Stimulated activated CD8-positive, alpha-beta memory T cell treated with anti-CD3 and anti-CD28 coated beads, Interleukin-12 subunit alpha, Interleukin-12 subunit beta, amount 100 ng/mL, for 1 hour (primary cell): ENCODE measurements around the gene LAYN.

Experiments
- DNase-seq: peaks from one replicate; pipeline ENCODE4 v3.0.0-alpha.2; 2020; ENCODE audit warnings: low read depth

Gene LAYN

DNA sequence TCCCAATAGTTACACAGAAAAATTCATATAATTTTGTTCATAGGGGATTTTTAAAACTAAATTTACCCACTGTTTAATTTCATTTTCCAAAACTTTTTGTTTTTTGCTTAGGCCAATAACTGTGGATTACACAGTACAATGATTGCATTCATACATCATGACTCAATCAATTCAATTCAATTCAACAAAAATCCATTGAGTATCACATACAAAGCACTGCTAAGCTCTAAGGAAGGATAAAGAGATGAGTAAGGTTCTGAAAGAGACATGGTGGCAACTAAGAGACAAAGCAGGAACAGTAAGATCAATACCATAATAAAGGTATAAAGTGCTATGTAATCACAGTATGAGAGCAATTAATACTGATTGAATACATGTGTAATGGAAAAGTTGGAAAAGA lies 9.4 kb upstream of the LAYN start:
- no peak for DNase-seq

DNA sequence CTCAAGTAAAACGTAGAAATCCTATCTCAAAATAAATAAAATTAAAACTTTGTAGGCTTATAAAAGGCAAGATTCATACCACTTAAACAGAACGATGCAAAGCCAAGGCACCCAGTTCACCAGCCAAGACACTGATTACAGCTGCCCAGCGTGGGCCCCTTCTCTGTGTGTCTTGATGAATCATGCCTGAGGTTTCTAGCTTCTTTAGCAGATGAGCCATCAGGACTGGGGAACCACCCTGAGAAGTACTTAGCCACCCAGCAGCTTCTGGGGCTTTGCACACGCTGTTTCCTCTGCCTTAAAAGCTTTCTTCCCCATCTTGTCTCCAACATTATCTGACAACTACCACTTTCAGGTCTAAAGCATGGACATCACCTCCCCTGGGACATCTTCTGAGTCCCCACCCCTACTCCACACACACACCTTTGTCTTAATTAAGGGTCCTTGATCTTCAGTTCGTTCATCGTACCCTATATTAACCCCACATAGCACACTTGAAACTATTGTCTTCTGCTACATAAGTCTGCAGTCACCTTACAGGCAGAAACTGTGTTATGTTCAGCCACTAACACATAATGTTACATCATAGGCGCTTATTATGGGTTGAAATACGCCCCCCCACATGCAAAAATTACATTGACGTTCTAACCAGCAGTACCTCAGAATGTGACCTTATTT lies 8.7 kb upstream of the LAYN start:
- DNase-seq: peak; percentile 33

DNA sequence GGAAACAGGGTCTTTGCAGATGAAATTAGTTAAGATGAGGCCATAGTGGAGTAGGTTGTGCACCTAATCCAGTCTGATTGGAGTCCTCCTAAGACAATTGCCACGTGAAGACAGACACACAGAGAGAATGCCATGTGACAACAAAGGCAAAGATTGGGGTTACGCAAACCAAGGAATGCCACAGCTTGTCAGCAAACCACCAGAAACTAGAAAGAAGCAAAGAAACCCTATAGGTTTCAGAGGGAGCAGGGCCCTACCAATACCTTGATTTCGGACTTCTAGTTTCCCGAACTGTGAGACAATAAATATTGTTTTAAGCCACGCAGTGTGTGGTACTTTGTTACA lies 8.2 kb upstream of the LAYN start:
- no peak for DNase-seq

- DNase-seq: no peak
Measured at GRCh38 chr11:111535281-111535680, 5.2 kb upstream of the LAYN start.

- DNase-seq: no peak
Measured at GRCh38 chr11:111537336-111537860, 3.1 kb upstream of the LAYN start.

DNA sequence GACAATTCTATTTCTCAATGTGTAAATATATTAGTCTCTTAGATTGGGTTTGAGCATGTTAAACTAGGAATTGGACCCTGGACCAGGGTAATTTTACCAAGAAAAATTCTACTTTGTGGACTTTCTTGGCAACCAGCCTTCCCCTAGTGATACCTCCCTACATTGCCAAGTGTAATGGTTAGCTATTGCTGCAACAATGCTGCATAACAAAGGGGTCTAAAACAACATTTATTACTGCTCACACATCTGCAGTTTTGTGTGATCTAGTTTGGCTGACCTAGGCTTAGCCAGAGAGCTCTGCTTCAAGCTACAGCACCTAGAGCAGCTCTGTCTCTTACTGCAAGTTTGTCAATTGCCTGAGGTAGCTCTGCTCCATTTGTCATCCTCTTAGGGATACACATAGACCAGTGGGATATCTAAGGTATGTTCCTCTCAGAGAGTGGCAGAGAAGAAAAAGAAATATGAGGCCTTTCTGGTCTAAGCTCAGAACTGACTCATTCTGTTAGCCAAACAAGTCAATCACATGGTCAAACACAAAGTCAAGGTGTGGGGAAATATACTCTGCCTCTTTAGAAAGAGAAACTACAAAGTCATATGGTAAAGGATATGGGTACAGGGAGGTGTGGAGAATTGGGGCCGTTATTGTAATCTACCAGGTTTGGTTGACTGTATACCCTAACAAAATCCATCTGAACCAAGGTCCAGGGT lies 2.0 kb upstream of the LAYN start:
- no peak for DNase-seq

GRCh38 chr11:111539426-111540113 lies 950 bp upstream of the LAYN start:
- no peak for DNase-seq

GRCh38 chr11:111540937-111541253 lies 375 bp downstream of the LAYN start:
- DNase-seq: no peak

GRCh38 chr11:111541254-111542061 lies 938 bp downstream of the LAYN start:
- DNase-seq: no peak

DNA sequence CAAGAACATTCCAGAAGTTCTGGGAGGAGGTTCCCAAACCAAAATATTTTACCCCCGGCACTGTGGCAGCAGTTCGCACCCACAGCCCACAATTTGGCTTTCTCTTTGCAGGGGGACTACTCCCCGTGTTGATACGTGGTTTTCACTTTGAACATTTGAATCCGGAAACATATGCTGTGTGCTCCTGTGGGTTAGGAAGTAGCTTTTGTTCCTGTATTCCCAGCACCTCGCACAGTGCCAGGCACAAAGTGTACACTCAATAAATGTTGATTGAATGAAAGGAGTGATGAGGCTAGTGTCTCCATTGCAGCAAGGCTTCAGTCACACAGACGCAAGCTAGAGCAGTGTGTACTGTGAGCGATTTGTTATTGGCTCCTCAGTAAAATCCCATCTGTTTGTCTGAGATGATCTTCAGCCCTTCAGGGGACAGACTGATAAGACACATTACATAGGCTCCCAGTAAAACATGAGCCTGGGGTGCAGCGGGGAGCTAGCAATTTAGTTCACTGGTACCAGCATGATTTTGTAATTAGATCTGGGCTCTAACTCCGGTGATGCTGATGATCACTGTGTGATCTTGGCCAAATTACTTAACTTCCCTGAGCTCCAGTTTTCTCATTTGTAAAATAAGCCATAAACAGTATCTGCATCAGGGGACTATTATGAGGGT lies 2.2 kb downstream of the LAYN start:
- no peak for DNase-seq

GRCh38 chr11:111548525-111548924 lies 8.0 kb downstream of the LAYN start:
- no peak for DNase-seq

DNA sequence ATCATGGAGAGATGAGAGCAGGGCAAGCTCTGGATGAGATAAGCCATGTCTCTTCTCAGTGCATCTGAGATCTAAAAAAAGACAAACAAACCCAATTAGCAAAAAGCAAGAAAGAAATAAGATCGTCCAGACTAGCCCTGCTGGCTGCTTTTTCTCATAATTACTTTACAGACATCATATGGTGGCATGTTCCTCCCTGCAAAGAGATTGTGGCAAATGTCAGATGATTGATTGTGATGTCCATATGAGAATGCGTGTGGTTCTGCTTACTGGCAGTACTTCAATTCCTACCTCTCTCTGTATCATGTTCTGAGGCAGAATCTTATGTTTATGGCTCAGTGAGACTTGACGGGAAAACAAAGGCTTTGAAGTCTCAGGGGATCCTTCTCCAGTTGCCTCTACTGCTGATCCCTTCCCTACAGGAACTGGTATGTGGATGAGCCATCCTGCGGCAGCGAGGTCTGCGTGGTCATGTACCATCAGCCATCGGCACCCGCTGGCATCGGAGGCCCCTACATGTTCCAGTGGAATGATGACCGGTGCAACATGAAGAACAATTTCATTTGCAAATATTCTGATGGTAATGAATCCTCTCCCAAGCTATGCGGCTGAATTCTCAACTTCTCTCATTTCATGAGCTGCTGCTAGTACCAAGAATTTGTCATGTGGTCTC lies 8.8 kb downstream of the LAYN start:
- DNase-seq: no peak

DNA sequence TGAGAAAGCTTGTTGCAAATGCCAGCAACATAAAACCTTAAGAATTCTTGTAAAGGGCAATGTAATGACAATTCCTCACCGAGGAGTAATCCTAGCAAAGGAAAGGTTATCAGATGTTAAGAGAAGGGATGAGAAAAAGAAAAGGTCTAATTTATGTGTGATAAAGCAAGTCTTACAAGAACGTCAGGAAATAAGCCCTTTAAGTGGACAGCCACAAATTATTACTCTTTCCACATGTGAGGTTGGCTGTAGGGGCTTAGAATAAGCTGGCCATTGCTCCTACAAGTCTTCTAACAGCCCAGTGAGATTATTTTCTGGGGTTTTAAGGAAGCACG lies 9.3 kb downstream of the LAYN start:
- DNase-seq: no peak

DNA sequence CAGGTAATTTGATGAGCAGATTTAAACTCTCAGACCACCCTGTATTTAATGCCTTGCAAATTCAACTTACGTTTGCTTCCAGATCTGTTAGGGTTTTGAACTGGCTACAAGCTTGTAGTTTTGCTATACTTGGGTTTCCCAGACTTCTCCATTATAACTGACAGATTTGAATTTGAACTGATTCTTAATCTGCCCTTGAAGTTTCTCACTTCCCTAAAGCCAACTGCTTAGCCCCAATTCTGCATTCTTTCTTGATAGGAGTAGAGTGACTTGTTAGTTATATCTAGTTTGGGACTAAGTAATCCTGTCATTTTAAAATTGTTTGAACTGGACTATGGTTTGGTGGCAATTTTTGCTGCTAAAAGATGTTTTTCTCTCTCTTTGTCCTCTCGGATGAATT lies 9.7 kb downstream of the LAYN start:
- DNase-seq: no peak

DNA sequence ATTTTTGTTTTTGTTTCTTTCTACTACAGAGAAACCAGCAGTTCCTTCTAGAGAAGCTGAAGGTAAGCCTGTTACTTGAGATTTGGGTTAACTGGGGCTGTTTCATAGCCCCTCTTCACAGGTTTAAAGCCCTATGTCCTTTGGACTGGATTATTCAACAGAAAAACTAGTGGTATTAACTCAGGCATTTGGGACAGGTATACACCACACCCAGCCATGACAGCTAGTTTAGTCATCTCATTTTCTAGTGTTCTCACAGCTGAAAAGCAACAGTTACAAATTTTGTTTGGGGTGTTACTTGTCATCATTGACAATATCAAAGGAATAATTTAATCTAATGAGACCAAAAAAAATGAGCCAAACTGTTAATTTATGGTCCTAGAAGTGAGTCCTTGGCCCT lies 14.0 kb downstream of the LAYN start:
- no peak for DNase-seq

DNA sequence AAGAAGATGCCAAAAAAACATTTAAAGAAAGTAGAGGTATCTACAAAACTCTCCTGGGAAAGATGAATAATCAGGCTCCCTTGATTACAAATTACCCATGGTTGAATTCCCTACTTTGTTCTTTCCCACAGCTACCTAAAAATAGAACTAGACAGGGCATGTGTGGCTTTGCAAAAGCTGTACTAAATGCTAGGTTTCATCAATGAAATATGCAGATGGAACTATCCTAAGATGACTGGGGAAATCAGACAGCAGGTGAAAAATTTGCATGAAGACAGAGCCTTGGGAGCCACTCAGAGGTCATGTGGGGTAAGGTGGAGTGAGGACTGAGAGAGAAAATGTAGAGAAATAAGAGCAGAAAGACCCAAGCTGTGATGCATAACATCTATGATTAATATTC lies 14.7 kb downstream of the LAYN start:
- DNase-seq: no peak

GRCh38 chr11:111557425-111558111 lies 17.0 kb downstream of the LAYN start:
- DNase-seq: no peak

GRCh38 chr11:111559800-111560464 lies 19.4 kb downstream of the LAYN start:
- no peak for DNase-seq

DNA sequence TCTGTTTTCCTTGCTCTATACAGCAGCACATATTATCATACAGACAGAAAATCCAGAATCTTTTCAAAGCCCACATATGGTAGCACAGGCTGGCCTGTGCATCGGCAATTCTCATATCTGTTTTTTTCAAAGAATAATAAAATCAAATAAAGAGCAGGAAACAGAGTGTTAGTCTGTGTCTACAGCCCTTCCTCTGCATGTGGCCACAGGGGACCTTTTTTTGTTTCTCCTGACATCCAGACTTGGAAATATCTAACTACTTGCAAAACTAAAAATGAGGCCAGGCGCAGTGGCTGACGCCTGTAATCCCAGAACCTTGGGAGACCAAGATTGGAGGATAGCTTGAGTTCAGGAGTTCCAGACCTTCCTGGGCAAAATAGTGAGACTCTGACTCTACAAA lies 20.3 kb downstream of the LAYN start:
- DNase-seq: no peak

DNA sequence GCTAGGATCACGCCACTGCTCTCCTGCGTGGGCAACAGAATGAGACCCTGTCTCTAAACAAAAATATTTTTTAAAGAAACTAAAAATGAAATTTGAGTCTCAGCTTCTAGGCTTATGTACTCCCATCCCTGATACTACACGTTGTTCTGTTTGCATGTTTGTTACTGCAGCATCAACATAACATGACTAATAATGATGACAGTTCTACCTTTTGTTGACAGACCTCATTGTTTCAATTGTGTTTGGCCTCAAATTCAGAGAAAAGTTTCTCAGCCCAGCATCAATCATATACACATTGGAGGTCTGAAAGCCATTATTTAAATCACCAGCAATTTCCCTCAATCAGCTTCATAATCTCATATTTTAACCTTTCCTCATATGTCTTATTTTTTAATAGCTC lies 20.8 kb downstream of the LAYN start:
- no peak for DNase-seq
